HG03558 (cell line): ENCODE data around the gene MRPS27.
A peak's percentile ranks its signal among the peaks of the same experiment; 100 is the strongest.
"Not testable (repeated sequence)": the region's sequence is repeated elsewhere in the genome, so short reads cannot be mapped to it uniquely, and the experiment has no call there.

Source experiments
- ATAC-seq: cut with Tn5 transposase; IDR thresholded peaks from one replicate; pipeline ENCODE4 v1.9.1; 2021; ENCODE audit warnings: moderate number of reproducible peaks; ENCODE audit not compliant: unreplicated experiment; ENCODE audit errors: extremely low read depth

Gene MRPS27

GRCh38 chr5:72326306-72326649, 6.2 kb upstream of the MRPS27 start:
- no peak for ATAC-seq

DNA sequence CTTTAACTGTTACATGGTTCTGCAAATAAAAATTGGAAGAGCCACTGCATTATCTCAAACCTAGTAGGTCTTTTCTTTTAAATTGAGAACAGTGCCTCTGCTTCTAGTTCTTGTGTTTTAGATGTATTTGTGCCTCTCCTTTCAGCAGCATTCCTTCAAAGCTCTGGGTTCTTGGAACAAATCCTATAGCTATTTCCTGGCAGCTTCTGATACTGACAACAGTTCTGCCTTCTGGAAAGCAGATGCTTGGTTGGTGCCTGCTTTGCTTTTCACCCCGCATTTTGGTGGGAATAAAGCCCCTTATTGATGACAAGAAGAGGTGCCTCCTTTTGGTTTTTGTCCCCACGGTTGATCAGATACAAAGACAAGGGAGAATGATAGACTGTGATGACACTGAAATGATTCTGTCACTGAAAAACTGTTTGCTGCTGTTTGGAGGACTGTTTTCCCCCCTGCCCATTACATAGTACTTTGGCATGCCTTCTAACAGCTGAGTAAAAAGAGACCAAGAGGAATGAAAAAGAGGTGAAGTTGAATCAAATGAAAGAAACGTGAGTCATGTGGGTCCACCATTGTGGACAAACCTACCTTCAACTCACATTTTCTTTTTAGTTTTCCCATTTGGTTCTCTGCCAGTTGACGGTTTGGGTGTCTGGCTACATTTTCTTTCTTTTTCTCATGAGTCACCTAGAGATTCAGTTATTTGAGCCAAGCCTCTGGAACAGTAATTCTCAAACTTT, 5.7 kb upstream of the MRPS27 start:
- no peak for ATAC-seq

DNA sequence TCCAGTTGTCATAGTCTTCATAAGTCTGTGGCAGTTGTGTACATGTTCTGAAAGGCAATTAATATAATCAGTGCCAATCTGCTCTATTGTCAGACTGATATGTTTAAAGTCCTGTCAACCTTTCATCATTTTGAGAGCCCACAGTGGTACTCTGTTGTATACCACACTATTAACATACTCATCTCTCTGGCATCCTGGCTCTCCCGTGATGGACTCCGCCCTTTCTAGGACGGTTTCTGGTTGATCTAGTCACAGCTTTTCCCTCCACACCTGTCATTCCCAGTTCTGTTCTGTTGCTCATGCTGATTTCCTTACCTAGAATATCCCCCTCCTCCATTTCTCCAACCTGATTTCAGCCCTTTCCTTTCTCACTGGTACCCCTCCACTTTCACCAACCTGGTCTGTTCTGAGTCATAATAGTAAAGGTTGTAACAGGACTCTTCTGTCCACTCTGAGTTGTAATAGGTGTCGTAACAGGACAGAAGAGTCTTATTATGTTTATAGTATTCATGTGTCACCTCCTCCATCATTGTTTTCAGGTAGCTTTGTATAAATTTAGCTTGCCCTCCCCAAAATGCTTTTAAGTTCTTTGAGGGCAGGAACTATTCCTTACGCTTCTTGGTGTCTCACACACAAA, 4.3 kb upstream of the MRPS27 start:
- no peak for ATAC-seq

- ATAC-seq, result not testable (repeated sequence)
Measured at GRCh38 chr5:72319435-72319975, 535 bp downstream of the MRPS27 start.

DNA sequence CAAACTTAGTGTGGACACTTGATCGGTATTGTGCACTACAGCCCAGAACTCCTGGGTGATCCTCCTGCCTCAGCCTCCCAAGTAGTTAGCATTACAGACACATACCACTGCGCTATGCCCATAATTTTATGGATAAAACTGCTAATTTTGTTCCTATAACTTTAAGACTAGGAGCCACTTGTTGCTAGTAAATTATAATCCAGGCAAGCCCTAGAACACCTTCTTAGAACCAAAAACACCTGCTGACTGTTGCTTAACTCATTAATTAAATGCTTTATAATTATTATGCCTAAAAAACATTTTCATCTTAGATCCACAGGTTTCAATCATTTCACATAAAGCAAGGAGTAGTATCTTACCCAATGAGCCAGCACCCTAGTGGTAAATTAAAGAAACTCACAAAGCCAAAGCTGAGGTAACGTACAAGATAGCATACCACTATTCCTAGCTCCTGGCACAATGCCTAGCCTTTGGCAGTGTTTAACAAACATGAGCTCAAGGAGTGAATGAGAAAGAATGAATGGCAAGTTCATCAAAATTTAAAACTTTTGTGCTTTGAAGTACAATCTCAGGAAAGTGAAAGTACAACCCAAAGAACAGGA, 5.4 kb downstream of the MRPS27 start:
- no peak for ATAC-seq

GRCh38 chr5:72313141-72313540, 6.9 kb downstream of the MRPS27 start:
- ATAC-seq, result no peak

GRCh38 chr5:72308853-72309191, 11.2 kb downstream of the MRPS27 start:
- ATAC-seq, result no peak

DNA sequence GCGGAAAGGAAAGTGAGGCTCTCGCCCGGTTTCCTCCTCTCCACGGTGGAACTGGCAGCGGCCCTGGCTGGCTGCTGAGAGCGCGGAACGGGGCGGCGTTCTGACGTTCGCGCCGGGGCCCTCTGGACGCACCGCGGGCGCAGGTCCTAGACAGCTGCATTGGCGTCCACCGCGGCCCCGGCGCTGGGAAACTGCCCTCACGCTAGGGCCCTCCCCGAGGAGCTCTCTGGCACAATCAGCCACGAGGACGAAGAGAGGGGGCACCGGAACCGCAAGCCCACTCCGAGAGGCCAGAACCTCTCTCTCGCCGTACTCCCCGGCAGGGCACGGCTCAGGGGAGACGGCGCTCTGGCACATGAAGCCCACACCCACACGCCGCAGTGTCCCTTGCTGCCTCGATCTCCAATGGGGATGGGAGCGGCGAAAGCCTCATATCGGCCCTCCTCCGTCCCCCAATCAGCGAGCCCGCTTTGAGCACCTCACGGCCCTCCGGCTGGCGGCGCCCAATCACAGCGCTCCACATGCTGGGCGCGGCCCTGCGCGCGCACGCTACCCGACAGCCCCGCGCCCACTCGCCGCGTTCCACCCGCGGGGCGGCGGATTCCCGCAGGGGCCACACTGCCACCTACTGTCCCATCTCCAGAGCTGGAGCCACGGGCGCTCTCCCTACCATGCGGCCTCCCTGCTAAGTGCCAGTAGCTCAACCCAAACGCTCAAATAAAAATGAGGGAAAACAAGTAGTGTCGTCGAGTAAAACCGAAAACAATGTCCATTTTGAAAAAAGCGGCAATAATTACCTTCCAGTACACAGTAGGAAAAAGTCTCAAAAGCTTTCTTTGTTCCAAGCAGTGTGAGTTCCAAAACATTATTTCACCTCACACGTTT, 11.8 kb downstream of the MRPS27 start:
- ATAC-seq, result peak; percentile 77

DNA sequence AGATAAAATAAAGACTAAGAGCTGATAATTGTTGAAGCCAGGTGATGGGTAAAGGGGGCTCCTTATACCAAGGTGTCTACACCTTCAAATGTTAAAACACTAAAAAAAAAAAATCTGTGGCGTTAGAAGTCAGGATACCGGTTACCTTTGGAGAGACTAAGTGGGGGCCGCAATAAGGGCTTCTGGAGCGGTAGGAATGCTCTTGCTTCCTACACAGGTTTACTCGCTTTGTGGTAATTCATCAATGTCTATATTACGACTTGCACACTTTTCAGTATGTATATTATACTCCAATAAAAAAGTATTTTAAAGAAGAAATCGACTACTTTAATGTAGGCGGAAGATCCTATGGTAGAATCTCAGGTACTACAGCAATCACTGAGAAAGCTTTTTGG, 12.5 kb downstream of the MRPS27 start:
- no peak for ATAC-seq

GRCh38 chr5:72305194-72306142, 14.6 kb downstream of the MRPS27 start:
- ATAC-seq, result no peak

- ATAC-seq, result no peak
Measured at GRCh38 chr5:72302171-72302570, 17.9 kb downstream of the MRPS27 start.

DNA sequence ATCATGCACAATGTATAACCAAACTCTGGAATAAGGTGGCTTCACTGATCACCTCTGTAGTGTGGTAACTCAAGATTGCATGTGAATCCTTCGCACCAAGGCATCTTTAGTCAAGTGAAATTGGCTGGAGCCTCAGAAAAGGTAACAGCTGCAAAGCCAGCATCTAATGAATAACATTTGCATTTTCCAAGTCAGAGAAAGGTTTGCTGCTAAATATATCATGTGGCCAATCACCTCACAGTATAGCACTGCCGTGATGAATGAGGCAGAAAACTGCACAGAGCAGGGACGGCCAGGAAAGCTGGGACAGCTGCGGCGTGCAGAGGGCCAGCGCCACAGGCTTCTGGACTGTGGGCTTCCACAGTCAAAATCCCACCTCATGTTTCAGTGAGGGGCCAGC, 18.5 kb downstream of the MRPS27 start:
- ATAC-seq, result peak; percentile 42

DNA sequence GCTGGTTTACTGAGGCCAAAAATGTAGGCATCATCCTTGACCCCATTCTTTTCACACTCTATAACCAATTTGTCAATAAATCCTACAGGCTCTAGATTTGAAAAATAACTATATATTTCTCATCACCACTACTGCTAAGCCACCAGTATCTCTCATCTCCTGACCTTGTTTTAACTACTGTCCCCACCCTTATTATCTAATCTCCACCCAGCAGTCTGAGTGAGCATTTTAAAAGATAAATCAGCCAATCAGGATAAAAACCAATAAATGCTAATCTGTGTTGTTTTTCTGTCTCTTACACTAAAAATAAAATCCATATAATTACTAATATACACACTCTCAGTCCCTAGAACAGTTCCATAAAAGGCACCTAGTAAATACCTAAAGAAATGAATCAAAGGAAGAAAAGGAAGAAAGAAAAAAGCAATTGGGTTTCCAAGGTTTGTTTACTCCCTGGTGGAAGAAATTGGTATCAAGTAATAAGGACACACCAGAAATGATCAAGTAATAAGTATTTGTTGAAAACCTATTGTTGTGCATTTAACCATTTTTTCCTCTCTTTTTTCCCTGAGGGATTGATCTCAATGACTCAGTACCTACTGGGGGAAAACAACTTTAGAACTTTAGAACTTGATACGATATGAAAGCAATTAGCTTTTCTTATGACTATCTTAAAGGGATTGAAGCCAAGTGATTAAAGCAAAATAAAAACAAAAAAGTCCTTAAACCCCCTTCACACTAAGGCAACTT, 19.3 kb downstream of the MRPS27 start:
- ATAC-seq, result no peak

DNA sequence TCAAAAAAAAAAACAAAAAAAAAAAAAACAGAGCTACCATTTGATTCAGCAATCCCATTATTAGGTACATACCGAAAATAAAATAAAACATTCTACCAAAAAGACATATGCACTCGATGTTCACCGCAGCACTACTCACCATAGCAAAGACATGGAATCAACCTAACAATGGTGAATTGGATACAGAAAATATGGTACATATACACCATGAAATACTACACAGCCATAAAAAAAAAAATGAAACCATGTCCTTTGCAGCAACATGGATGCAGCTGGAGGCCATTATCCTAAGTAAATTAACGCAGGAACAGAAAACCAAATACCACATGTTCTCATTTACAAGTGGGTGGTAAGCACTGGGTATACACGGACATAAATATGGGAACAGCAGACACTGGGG, 21.3 kb downstream of the MRPS27 start:
- ATAC-seq, result no peak

- ATAC-seq, result not testable (repeated sequence)
Measured at GRCh38 chr5:72298136-72298535, 21.9 kb downstream of the MRPS27 start.

GRCh38 chr5:72296256-72296655, 23.8 kb downstream of the MRPS27 start:
- ATAC-seq, result no peak

DNA sequence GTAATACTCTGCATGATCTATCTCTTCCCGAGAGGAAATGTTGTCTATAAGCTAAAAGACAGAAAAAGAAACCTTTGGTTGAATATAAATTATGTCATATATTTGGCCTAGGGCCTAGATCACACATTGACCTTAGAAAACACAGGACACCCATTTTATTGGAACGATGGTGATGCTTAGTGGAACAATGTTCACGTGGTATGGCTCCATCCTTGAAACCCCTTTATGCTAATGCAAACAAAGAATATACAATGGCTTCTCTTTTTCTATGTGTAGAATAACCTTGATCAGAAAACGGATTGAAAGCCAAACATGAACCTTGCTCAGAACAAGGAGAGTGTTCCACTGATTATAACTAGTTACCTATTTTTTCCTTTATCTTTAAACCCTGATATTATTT, 24.5 kb downstream of the MRPS27 start:
- no peak for ATAC-seq

GRCh38 chr5:72294473-72294872, 25.6 kb downstream of the MRPS27 start:
- ATAC-seq, result no peak

GRCh38 chr5:72293495-72294055, 26.5 kb downstream of the MRPS27 start:
- ATAC-seq, result no peak
